ENCODE results near the gene ANKRD55.

GRCh38 chr5:56094579-56095361 is 138.4 kb downstream of the ANKRD55 start:
- TF ChIP-seq, protein P1, sequence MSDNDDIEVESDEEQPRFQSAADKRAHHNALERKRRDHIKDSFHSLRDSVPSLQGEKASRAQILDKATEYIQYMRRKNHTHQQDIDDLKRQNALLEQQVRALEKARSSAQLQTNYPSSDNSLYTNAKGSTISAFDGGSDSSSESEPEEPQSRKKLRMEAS (IDR thresholded peaks at IDR 0.05), result no peak
- TF ChIP-seq EP300 (IDR thresholded peaks at IDR 0.05; ENCODE audit: borderline replicate concordance in 1 of 2, low read depth in 2 of 2, low read length in 2 of 2) (no peak), HDAC2 (IDR thresholded peaks at IDR 0.05; ENCODE audit: borderline replicate concordance in 1 of 2, low read depth in 2 of 2, low read length in 2 of 2) (no peak), POLR2AphosphoS5 (IDR thresholded peaks at IDR 0.05; ENCODE audit: low read depth, low read length) (no peak), JUN (IDR thresholded peaks at IDR 0.05; ENCODE audit: low read depth, low read length) (no peak), CTCF (IDR thresholded peaks at IDR 0.05; ENCODE audit: control extremely low read depth in 1 of 3, insufficient read depth in 1 of 3, low read depth in 1 of 3, low read length in 3 of 3) (no peak), RAD21 (IDR thresholded peaks at IDR 0.05 in 1 of 2, conservative IDR thresholded peaks at IDR 0.05 in 1 of 2; ENCODE audit: low read depth in 2 of 2, low read length in 2 of 2) (no peak), ASH2L (IDR thresholded peaks at IDR 0.05; ENCODE audit: low read length) (no peak), CEBPB (IDR thresholded peaks at IDR 0.05; ENCODE audit: low read depth, low read length) (no peak), POLR2A (IDR thresholded peaks at IDR 0.05; ENCODE audit: control extremely low read depth in 1 of 2, low read depth in 2 of 2, low read length in 2 of 2) (no peak)
